Smooth muscle cell of trachea (primary cell): Measurements from ENCODE around the gene NCR3LG1. TPM values are rescaled to one million over a fixed set of nuclear protein-coding genes. Genes with fewer than 3 reads are reported as not detected.

Source experiments
- total RNA-seq: library from RNA; depleted of rRNA; stranded (reverse); fragments of >200 nt; gene quantifications from 2 replicates; pipeline ENCODE4 v1.2.1, GENCODE V29; 2014

NCR3LG1 gene, protein sequence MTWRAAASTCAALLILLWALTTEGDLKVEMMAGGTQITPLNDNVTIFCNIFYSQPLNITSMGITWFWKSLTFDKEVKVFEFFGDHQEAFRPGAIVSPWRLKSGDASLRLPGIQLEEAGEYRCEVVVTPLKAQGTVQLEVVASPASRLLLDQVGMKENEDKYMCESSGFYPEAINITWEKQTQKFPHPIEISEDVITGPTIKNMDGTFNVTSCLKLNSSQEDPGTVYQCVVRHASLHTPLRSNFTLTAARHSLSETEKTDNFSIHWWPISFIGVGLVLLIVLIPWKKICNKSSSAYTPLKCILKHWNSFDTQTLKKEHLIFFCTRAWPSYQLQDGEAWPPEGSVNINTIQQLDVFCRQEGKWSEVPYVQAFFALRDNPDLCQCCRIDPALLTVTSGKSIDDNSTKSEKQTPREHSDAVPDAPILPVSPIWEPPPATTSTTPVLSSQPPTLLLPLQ
- total RNA-seq = 5.1 and 6.0 TPM in 2 replicates

DNA sequence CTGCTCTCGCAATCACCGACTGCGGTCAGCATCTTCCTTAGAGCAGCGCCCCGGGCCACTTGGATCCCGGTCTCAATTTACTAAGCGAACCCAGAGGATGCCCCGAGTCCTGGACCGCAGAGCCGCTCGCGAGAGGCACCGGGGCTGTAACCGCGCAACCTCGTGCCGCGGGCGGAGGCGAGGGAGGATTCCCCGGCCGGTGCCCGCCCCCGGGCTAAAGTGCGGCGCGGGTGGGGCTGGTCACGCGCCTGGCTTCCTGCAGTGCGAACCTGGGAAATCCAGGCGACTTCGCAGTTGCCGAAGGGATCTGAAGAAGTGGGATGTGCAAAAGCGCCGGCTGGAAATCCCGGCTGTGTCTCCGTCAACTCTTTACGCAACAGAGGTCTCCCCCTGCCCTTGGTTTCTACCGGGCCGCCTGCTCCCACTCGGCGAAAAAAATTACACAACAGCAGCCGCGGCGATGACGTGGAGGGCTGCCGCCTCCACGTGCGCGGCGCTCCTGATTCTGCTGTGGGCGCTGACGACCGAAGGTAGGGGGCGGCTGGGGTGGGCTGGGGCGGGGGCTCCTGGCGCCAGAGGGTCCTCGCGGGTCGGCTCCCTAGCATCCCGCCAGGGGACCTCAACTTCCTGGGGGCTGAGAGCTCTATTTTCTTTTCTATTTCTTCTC lies at the start of gene NCR3LG1:
TSS of gene NCR3LG1 (plus strand) at position 291 of the 667 bp plus-strand sequence. CDS start at position 461, 170 bp downstream.

DNA sequence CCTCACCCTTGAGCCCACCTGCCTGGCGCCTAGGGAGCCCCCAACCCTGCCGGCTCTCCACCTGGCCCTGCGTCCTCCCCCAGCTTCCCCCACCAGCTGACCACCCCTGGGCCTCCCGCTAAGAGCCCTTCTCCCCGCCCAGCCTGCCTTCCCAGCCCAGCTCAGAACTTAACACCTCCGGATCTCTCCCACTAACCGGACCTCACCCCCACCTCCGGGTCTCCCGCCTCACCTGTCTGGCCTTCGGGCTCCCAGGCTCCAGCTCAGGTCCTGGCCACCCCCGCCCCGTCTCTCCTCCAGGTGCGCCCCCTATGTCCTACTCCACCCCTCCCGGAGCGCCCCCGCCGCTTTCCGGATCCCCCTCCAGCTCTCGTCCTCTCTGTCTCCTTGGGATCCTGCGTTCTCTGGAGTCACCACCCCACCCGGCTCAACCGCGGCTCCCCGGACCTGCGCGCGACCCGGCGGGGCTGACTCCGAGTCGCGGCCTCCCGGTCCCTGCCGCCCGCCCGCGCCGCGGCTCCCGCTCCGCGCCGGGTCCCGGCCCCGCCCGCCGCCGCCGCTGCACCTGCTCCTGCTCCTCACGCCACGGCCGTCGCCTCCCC lies 37.1 kb downstream of the NCR3LG1 start, which contains the start of gene KCNJ11:
TSS of gene KCNJ11 (minus strand) at position 51 of the 602 bp plus-strand sequence. CDS start 568 bp downstream, outside the sequence.

Other genes with a start within 250 kb of the NCR3LG1 start
- 46.6 and 52.5 TPM in 2 replicates for gene PIK3C2A, start 143.8 kb upstream of the NCR3LG1 start, total RNA-seq
- gene NUCB2, start 75.1 kb upstream of the NCR3LG1 start, total RNA-seq = 96.4 and 166 TPM in 2 replicates
- gene KCNJ11, start 36.9 kb downstream of the NCR3LG1 start, total RNA-seq = not detected in 2 replicates
- not detected in 2 replicates for gene ABCC8, start 125.0 kb downstream of the NCR3LG1 start, total RNA-seq
- gene USH1C, start 192.6 kb downstream of the NCR3LG1 start, total RNA-seq = not detected in 2 replicates
- not detected in 2 replicates for gene OTOG, start 195.5 kb downstream of the NCR3LG1 start, total RNA-seq